ENCODE measurements around the gene GSTCD.

Gene GSTCD

GRCh38 chr4:105780176-105780575, 71.6 kb downstream of the GSTCD start:
- Histone ChIP-seq H3K27ac (ENCODE audit: low read depth, low read length) (no peak overlapping the region), H3F3A (ENCODE audit: control insufficient read depth, insufficient read depth) (no peaks in the 10 kb centered on the region), H3K27me3 (ENCODE audit: control insufficient read depth, low read length) (no peaks in the 10 kb centered on the region), H3K9me3 (ENCODE audit: control insufficient read depth, insufficient read depth, low read length) (no peaks in the 10 kb centered on the region), H3K36me3 (ENCODE audit: control insufficient read depth, low read length) (no peaks in the 10 kb centered on the region), H3K4me2 (ENCODE audit: low read length) (no peak overlapping the region), H3K9me2 (replicated peaks; ENCODE audit: control insufficient read depth, low read length) (no peaks in the 10 kb centered on the region), H3K4me1 (ENCODE audit: control insufficient read depth, low read length) (no peaks in the 10 kb centered on the region), H3K4me3 (ENCODE audit: low read length) (no peak overlapping the region), H4K20me1 (ENCODE audit: control insufficient read depth, insufficient read depth, low read depth, low read length) (no peaks in the 10 kb centered on the region), H3K79me2 (ENCODE audit: control insufficient read depth, low read length) (no peaks in the 10 kb centered on the region)
- no peak for TF ChIP-seq EZH2phosphoT487 (IDR thresholded peaks at IDR 0.05; ENCODE audit: borderline replicate concordance, low read length)
- TF ChIP-seq CTCF (IDR thresholded peaks at IDR 0.05; ENCODE audit: low read depth, low read length, poor library complexity, severe bottlenecking): no peak

- Histone ChIP-seq H3K36me3 (ENCODE audit: control insufficient read depth, low read length) (no peaks in the 10 kb centered on the region), H3K4me3 (ENCODE audit: low read length) (no peak overlapping the region), H4K20me1 (ENCODE audit: control insufficient read depth, insufficient read depth, low read depth, low read length) (no peaks in the 10 kb centered on the region), H3K4me1 (ENCODE audit: control insufficient read depth, low read length) (no peaks in the 10 kb centered on the region), H3K79me2 (ENCODE audit: control insufficient read depth, low read length) (no peaks in the 10 kb centered on the region), H3K27ac (ENCODE audit: low read depth, low read length) (no peak overlapping the region), H3K9me3 (ENCODE audit: control insufficient read depth, insufficient read depth, low read length) (no peaks in the 10 kb centered on the region), H3K27me3 (ENCODE audit: control insufficient read depth, low read length) (no peaks in the 10 kb centered on the region), H3F3A (ENCODE audit: control insufficient read depth, insufficient read depth) (no peaks in the 10 kb centered on the region), H3K9me2 (replicated peaks; ENCODE audit: control insufficient read depth, low read length) (no peaks in the 10 kb centered on the region), H3K4me2 (ENCODE audit: low read length) (no peak overlapping the region)
- no peak for TF ChIP-seq EZH2phosphoT487 (IDR thresholded peaks at IDR 0.05; ENCODE audit: borderline replicate concordance, low read length)
- no peak for TF ChIP-seq CTCF (IDR thresholded peaks at IDR 0.05; ENCODE audit: low read depth, low read length, poor library complexity, severe bottlenecking)
Observed at GRCh38 chr4:105784761-105785160, 76.2 kb downstream of the GSTCD start.

- no peaks in the 10 kb centered on the region for H3F3A ChIP-seq (ENCODE audit: control insufficient read depth, insufficient read depth)
- no peaks in the 10 kb centered on the region for H3K9me2 ChIP-seq (replicated peaks; ENCODE audit: control insufficient read depth, low read length)
Observed at GRCh38 chr4:105785792-105786191, 77.2 kb downstream of the GSTCD start.

More at GRCh38 chr4:105785792-105786191, 77.2 kb downstream of the GSTCD start:
- no peaks in the 10 kb centered on the region for H4K20me1 ChIP-seq (ENCODE audit: control insufficient read depth, insufficient read depth, low read depth, low read length)
- H3K79me2 ChIP-seq (ENCODE audit: control insufficient read depth, low read length): no peaks in the 10 kb centered on the region
- no peak overlapping the region for H3K4me3 ChIP-seq (ENCODE audit: low read length)
- H3K4me1 ChIP-seq (ENCODE audit: control insufficient read depth, low read length): no peaks in the 10 kb centered on the region
- no peaks in the 10 kb centered on the region for H3K27me3 ChIP-seq (ENCODE audit: control insufficient read depth, low read length)
- no peak overlapping the region for H3K27ac ChIP-seq (ENCODE audit: low read depth, low read length)
- no peak for TF ChIP-seq CTCF (IDR thresholded peaks at IDR 0.05; ENCODE audit: low read depth, low read length, poor library complexity, severe bottlenecking)
- no peak for TF ChIP-seq EZH2phosphoT487 (IDR thresholded peaks at IDR 0.05; ENCODE audit: borderline replicate concordance, low read length)
- H3K9me3 ChIP-seq (ENCODE audit: control insufficient read depth, insufficient read depth, low read length): no peaks in the 10 kb centered on the region
- H3K36me3 ChIP-seq (ENCODE audit: control insufficient read depth, low read length): no peaks in the 10 kb centered on the region
- no peak overlapping the region for H3K4me2 ChIP-seq (ENCODE audit: low read length)
